K562 (cell line): ENCODE measurements around the gene PPIL1. TPM values are rescaled to one million over a fixed set of nuclear protein-coding genes. Genes with fewer than 3 reads are reported as not detected.
A peak's percentile ranks its signal among the peaks of the same experiment; 100 is the strongest.

Experiments used
- BACH1 ChIP-seq: fragments of 200-800 bp; sonication (Bioruptor generic); IDR thresholded peaks from 2 replicates; pipeline ENCODE4 v1.6.1; 2016; ENCODE audit warnings: missing genetic modification characterization, missing compliant biosample characterization
- ELK3 ChIP-seq: fragments of 450-650 bp; formaldehyde crosslinking; IDR thresholded peaks from 2 replicates; pipeline ENCODE4 v1.4.0; 2020; ENCODE audit warnings: mild to moderate bottlenecking
- EP300 ChIP-seq: IDR thresholded peaks from 2 replicates; pipeline ENCODE4 v1.6.1; 2012; ENCODE audit warnings: low read length, improper control_type of control experiment
- GTF2B ChIP-seq: IDR thresholded peaks from 2 replicates; pipeline ENCODE4 v1.6.1; 2011; ENCODE audit not compliant: insufficient read length; ENCODE audit errors: extremely low read depth
- JUNB ChIP-seq: fragments of 450-650 bp; formaldehyde crosslinking; conservative IDR thresholded peaks from 2 replicates; pipeline ENCODE4 v1.4.0; 2020; ENCODE audit warnings: mild to moderate bottlenecking
- KAT2B ChIP-seq: IDR thresholded peaks from one replicate; pipeline ENCODE4 v1.6.1; 2012; ENCODE audit warnings: low read depth, mild to moderate bottlenecking, control low read depth, inconsistent platforms, low read length, moderate library complexity
- MTA2 ChIP-seq: fragments of 450-650 bp; IDR thresholded peaks from 2 replicates; pipeline ENCODE4 v1.6.1; 2016; ENCODE audit warnings: low read depth
- POLR2A ChIP-seq: fragments of 450-650 bp; conservative IDR thresholded peaks from 2 replicates; pipeline ENCODE4 v1.6.1; 2016
- RCOR1 ChIP-seq, 2 experiments: IDR thresholded peaks; 2 replicates each; pipeline ENCODE4 v1.6.1; 2012; ENCODE audit warnings: low read depth in 2 of 2, low read length in 2 of 2, borderline replicate concordance in 1 of 2, improper control_type of control experiment in 1 of 2
- RREB1 ChIP-seq: fragments of 250-450 bp; sonication (Bioruptor Pico); IDR thresholded peaks from 2 replicates; pipeline ENCODE4 v1.4.0; 2020
- SAP30 ChIP-seq: fragments of 200-600 bp; sonication (generic); IDR thresholded peaks from 2 replicates; pipeline ENCODE4 v1.6.1; 2012; ENCODE audit warnings: borderline replicate concordance, low read depth, mild to moderate bottlenecking, moderate library complexity, low read length, control low read depth, inconsistent platforms; ENCODE audit not compliant: insufficient read depth, poor library complexity, severe bottlenecking
- TAF15 ChIP-seq: fragments of 200-400 bp; formaldehyde crosslinking; IDR thresholded peaks from 2 replicates; pipeline ENCODE4 v1.6.1; 2017; ENCODE audit warnings: mild to moderate bottlenecking, low read depth, low read length, moderate library complexity
- ZBTB12 ChIP-seq: fragments of 250-450 bp; sonication (Bioruptor Pico); IDR thresholded peaks from 2 replicates; pipeline ENCODE4 v1.4.0; 2020
- ZNF699 ChIP-seq: fragments of 250-450 bp; sonication (Bioruptor Pico); IDR thresholded peaks from 2 replicates; pipeline ENCODE4 v1.8.0; 2021; ENCODE audit warnings: mild to moderate bottlenecking, moderate library complexity; ENCODE audit not compliant: insufficient replicate concordance
- polyA plus RNA-seq, 8 experiments: library from polyadenylated mRNA; depleted of rRNA in 4 of 8; stranded (reverse) in 5 of 8; unstranded in 3 of 8; fragments of >200 nt; fragmentation: Nextera tagmentation in 2 of 8; fragmentation: Illumina TruSeq in 1 of 8; extraction: Ambion mirVana in 2 of 8; extraction: Trizol in 1 of 8; gene quantifications; 2 replicates each; pipeline versions ENCODE4 v1.2.1 to v1.2.3, GENCODE V29; 2011 to 2014; ENCODE audit warnings: inconsistent platforms in 1 of 8, missing spikeins in 1 of 8
- total RNA-seq, 7 experiments: library from RNA; depleted of rRNA in 6 of 7; stranded (reverse); fragments of >200 nt in 6 of 7; fragmentation: Illumina TruSeq in 2 of 7; extraction: Trizol in 2 of 7; gene quantifications; 2 replicates each; pipeline versions ENCODE4 v1.2.1 to v1.2.3, GENCODE V29; 2011 to 2021; ENCODE audit warnings: low replicate concordance in 1 of 7
- TF ChIP-seq, protein P1 (sequence below): sonication (generic); formaldehyde crosslinking; IDR thresholded peaks from 2 replicates; pipeline ENCODE4 v1.4.0; 2020; ENCODE audit warnings: mild to moderate bottlenecking, missing genetic modification reagents

Gene PPIL1
- total and polyA plus RNA-seq, 9 of the 15 experiments (the other 6 are each of a cell fraction or from before 2014, with no cell fraction given): 65.8 to 205 (median 130) TPM

- TF ChIP-seq JUNB (CRISPR knock-in tag) (no peak), ZBTB12 (CRISPR knock-in tag) (no peak), BACH1 (tag) (0 out of 2 replicates have a peak, but pooled peaks have one; percentile 11), SAP30 (peak; percentile 92), TAF15 (no peak), ELK3 (CRISPR knock-in tag) (no peak), GTF2B (no peak), MTA2 (peak; percentile 75), RREB1 (CRISPR knock-in tag) (peak; percentile 78; the same call in 1 of the 2 replicates), RCOR1 (IDR thresholded peaks at IDR 0.05; ENCODE audit: borderline replicate concordance in 1 of 2, low read depth in 2 of 2, low read length in 2 of 2) (peak in 1 of 2 experiments; percentile 79; a peak in 2 of 4 replicates), EP300 (no peak; the same call in 1 of the 2 replicates), POLR2A (peak; percentile 91), ZNF699 (CRISPR knock-in tag) (no peak), KAT2B (no peak)
- TF ChIP-seq, protein P1, sequence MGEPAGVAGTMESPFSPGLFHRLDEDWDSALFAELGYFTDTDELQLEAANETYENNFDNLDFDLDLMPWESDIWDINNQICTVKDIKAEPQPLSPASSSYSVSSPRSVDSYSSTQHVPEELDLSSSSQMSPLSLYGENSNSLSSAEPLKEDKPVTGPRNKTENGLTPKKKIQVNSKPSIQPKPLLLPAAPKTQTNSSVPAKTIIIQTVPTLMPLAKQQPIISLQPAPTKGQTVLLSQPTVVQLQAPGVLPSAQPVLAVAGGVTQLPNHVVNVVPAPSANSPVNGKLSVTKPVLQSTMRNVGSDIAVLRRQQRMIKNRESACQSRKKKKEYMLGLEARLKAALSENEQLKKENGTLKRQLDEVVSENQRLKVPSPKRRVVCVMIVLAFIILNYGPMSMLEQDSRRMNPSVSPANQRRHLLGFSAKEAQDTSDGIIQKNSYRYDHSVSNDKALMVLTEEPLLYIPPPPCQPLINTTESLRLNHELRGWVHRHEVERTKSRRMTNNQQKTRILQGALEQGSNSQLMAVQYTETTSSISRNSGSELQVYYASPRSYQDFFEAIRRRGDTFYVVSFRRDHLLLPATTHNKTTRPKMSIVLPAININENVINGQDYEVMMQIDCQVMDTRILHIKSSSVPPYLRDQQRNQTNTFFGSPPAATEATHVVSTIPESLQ: peak; percentile 92
Observed at GRCh38 chr6:36885461-36886401, 11.1 kb upstream of the PPIL1 start, which contains the start of gene C6orf89 (continued).
